HCT116 (cell line): ENCODE results near the gene DERL3. TPM values are rescaled to one million over a fixed set of nuclear protein-coding genes. Genes with fewer than 3 reads are reported as not detected.

Source experiments
- ATAC-seq: fragments of 200-7000 bp; cut with Tn5 transposase; 2 replicates; pipeline ENCODE4 v1.9.1; 2020; ENCODE audit warnings: mild to moderate bottlenecking, moderate library complexity
- BruUV-seq: library from RNA; stranded (reverse); fragments of 400-500 nt; replicated peaks from 2 replicates; lab custom pipeline; 2021; lab: Mats Ljungman, UMichigan
- CTCF ChIA-PET: fragments of 300-600 bp; sonication (Branson Sonifier 250); formaldehyde crosslinking; loops from one replicate; lab custom pipeline; 2021; ENCODE audit warnings: antibody characterized with exemption; lab: Charles Lee
- POLR2A ChIA-PET: fragments of 300-600, 350-600 bp; sonication (Branson Sonifier 250); formaldehyde crosslinking; loops from one replicate; lab custom pipeline; 2021; ENCODE audit warnings: antibody characterized with exemption; lab: Charles Lee
- RAD21 ChIA-PET, 2 experiments: fragments of 300-600 bp; sonication (Branson Sonifier 250); formaldehyde crosslinking; loops; one replicate each; lab custom pipeline; 2023; ENCODE audit warnings: low total read pairs in 2 of 2; ENCODE audit not compliant: uncharacterized antibody in 2 of 2, unreplicated experiment in 2 of 2, low non-redundant PET in 1 of 2; lab: Charles Lee
- DNase-seq: peaks from one replicate; pipeline ENCODE4 v3.0.0-alpha.2; 2010; ENCODE audit warnings: low read depth, low spot score
- H2AFZ ChIP-seq: fragments of 200-600 bp; shearing (Covaris generic), sonication (generic); 2 replicates; pipeline ENCODE4 v1.6.1; 2017; ENCODE audit warnings: low read depth, mixed run types, mixed read lengths, antibody characterized with exemption, low read length; ENCODE audit not compliant: poor library complexity, severe bottlenecking
- H3K27ac ChIP-seq: 2 replicates; pipeline ENCODE4 v1.5.1; 2012; ENCODE audit warnings: low read depth, low read length
- H3K27me3 ChIP-seq: fragments of 200-600 bp; sonication (generic); 2 replicates; pipeline ENCODE4 v1.6.1; 2016; ENCODE audit warnings: mixed run types, low read length, mixed read lengths; ENCODE audit not compliant: insufficient read depth
- H3K36me3 ChIP-seq, 2 experiments: fragments of 200-500 bp in 1 of 2; fragments of 200-600 bp in 1 of 2; sonication (Bioruptor generic) in 1 of 2; sonication (generic) in 1 of 2; 2 replicates each; pipeline versions ENCODE4 v1.5.1 to v1.6.1; 2014 to 2016; ENCODE audit warnings: low read length in 2 of 2, inconsistent platforms in 1 of 2, mixed read lengths in 1 of 2, mixed run types in 1 of 2; ENCODE audit not compliant: insufficient read depth in 2 of 2, control insufficient read depth in 1 of 2
- H3K4me1 ChIP-seq, 2 experiments: fragments of 200-600 bp in 1 of 2; sonication (generic) in 1 of 2; 2 replicates each; pipeline versions ENCODE4 v1.5.1 to v1.6.1; 2012 to 2017; ENCODE audit warnings: low read length in 2 of 2, inconsistent platforms in 1 of 2, mild to moderate bottlenecking in 1 of 2, mixed read lengths in 1 of 2, mixed run types in 1 of 2, moderate library complexity in 1 of 2; ENCODE audit not compliant: insufficient read depth in 2 of 2, control insufficient read depth in 1 of 2
- H3K4me2 ChIP-seq: fragments of 200-600 bp; sonication (generic); 2 replicates; pipeline ENCODE4 v1.6.1; 2017; ENCODE audit warnings: mixed run types, low read length, mixed read lengths
- H3K4me3 ChIP-seq, 2 experiments: fragments of 200-600 bp in 1 of 2; sonication (generic) in 1 of 2; replicated peaks in 1 of 2; 2 replicates each; pipeline ENCODE4 v1.5.1; 2011 to 2016; ENCODE audit warnings: low read length in 2 of 2, control low read depth in 1 of 2, low read depth in 1 of 2, mild to moderate bottlenecking in 1 of 2, mixed read lengths in 1 of 2, mixed run types in 1 of 2
- H3K79me2 ChIP-seq: fragments of 200-600 bp; sonication (generic); 2 replicates; pipeline ENCODE4 v1.6.1; 2017; ENCODE audit warnings: mild to moderate bottlenecking, mixed run types, low read length, moderate library complexity, mixed read lengths; ENCODE audit not compliant: insufficient read depth
- H3K9ac ChIP-seq: fragments of 200-600 bp; sonication (generic); 2 replicates; pipeline ENCODE4 v1.6.1; 2016; ENCODE audit warnings: low read length, mixed read lengths
- H3K9me2 ChIP-seq: fragments of 200-600 bp; sonication (generic), shearing (Covaris generic); 2 replicates; pipeline ENCODE4 v1.6.1; 2017; ENCODE audit warnings: mixed run types, mild to moderate bottlenecking, moderate library complexity; ENCODE audit not compliant: insufficient read depth
- H3K9me3 ChIP-seq, 2 experiments: fragments of 200-500 bp in 1 of 2; fragments of 200-600 bp in 1 of 2; sonication (Bioruptor generic) in 1 of 2; sonication (generic) in 1 of 2; 2 replicates each; pipeline ENCODE4 v1.6.1; 2014 to 2017; ENCODE audit warnings: low read length in 2 of 2, mixed read lengths in 2 of 2, inconsistent platforms in 1 of 2, low read depth in 1 of 2, mild to moderate bottlenecking in 1 of 2, mixed run types in 1 of 2, moderate library complexity in 1 of 2; ENCODE audit not compliant: control insufficient read depth in 1 of 2, insufficient read depth in 1 of 2
- H4K20me1 ChIP-seq: fragments of 200-600 bp; sonication (generic), shearing (Covaris generic); 2 replicates; pipeline ENCODE4 v1.6.1; 2017; ENCODE audit warnings: mixed run types, mild to moderate bottlenecking, moderate library complexity; ENCODE audit not compliant: insufficient read depth
- CBX3 ChIP-seq: IDR thresholded peaks from 2 replicates; pipeline ENCODE4 v1.6.1; 2012; ENCODE audit warnings: low read depth
- CEBPB ChIP-seq: IDR thresholded peaks from 2 replicates; pipeline ENCODE4 v1.6.1; 2012; ENCODE audit warnings: low read depth
- EGR1 ChIP-seq: IDR thresholded peaks from 2 replicates; pipeline ENCODE4 v1.6.1; 2012; ENCODE audit warnings: low read depth
- ELF1 ChIP-seq: IDR thresholded peaks from 2 replicates; pipeline ENCODE4 v1.6.1; 2012; ENCODE audit warnings: low read depth, borderline replicate concordance
- EZH2 ChIP-seq: fragments of 200-600 bp; sonication (generic); IDR thresholded peaks from 2 replicates; pipeline ENCODE4 v1.6.1; 2017; ENCODE audit warnings: antibody characterized with exemption, mixed run types
- EZH2phosphoT487 ChIP-seq: fragments of 200-600 bp; IDR thresholded peaks from 2 replicates; pipeline ENCODE4 v1.6.1; 2018; ENCODE audit warnings: antibody characterized with exemption, borderline replicate concordance
- FOSL1 ChIP-seq: IDR thresholded peaks from 2 replicates; pipeline ENCODE4 v1.6.1; 2012; ENCODE audit warnings: low read depth
- JUND ChIP-seq: IDR thresholded peaks from 2 replicates; pipeline ENCODE4 v1.6.1; 2012
- POLR2A ChIP-seq: IDR thresholded peaks from 2 replicates; pipeline ENCODE4 v1.7.0; 2011; ENCODE audit warnings: borderline replicate concordance; ENCODE audit not compliant: insufficient read depth, insufficient read length; ENCODE audit errors: extremely low read depth
- SIN3A ChIP-seq: IDR thresholded peaks from 2 replicates; pipeline ENCODE4 v1.6.1; 2012; ENCODE audit warnings: low read depth
- SP1 ChIP-seq: IDR thresholded peaks from 2 replicates; pipeline ENCODE4 v1.6.1; 2012; ENCODE audit warnings: low read depth
- YY1 ChIP-seq: IDR thresholded peaks from 2 replicates; pipeline ENCODE4 v1.6.1; 2011; ENCODE audit warnings: low read length, low read depth, moderate library complexity, mild to moderate bottlenecking; ENCODE audit not compliant: insufficient replicate concordance; ENCODE audit errors: extremely low read depth
- ZFX ChIP-seq: fragments of 450-650 bp; IDR thresholded peaks from 2 replicates; pipeline ENCODE4 v1.6.1; 2017
- intact Hi-C: fragments of 100-400 bp; cut with micrococcal nuclease; formaldehyde crosslinking; loops from 2 replicates; pipeline ENCODE4 v1.10.0; 2022
- total RNA-seq: library from RNA; stranded (reverse); gene quantifications from one replicate; pipeline ENCODE4 v1.2.1, GENCODE V29; 2021; ENCODE audit not compliant: unreplicated experiment
- TF ChIP-seq, protein P1 (sequence below): IDR thresholded peaks from 2 replicates; pipeline ENCODE4 v1.6.1; 2012
- TF ChIP-seq, protein P2 (sequence below): IDR thresholded peaks from 2 replicates; pipeline ENCODE4 v1.6.1; 2011; ENCODE audit warnings: mild to moderate bottlenecking, low read length, moderate library complexity; ENCODE audit not compliant: insufficient replicate concordance; ENCODE audit errors: extremely low read depth
- TF ChIP-seq, protein P3 (sequence below), 3 experiments: fragments of 200-600 bp in 1 of 3; sonication (generic) in 1 of 3; IDR thresholded peaks in 2 of 3; conservative IDR thresholded peaks in 1 of 3; 2 replicates each; pipeline ENCODE4 v1.5.1; 2012 to 2017; ENCODE audit warnings: low read depth in 2 of 3, low read length in 2 of 3, antibody characterized with exemption in 1 of 3, borderline replicate concordance in 1 of 3, control low read depth in 1 of 3, mild to moderate bottlenecking in 1 of 3, mixed read lengths in 1 of 3, mixed run types in 1 of 3, moderate library complexity in 1 of 3; ENCODE audit not compliant: insufficient read depth in 1 of 3
- TF ChIP-seq, protein P4 (sequence below): IDR thresholded peaks from 2 replicates; pipeline ENCODE4 v1.6.1; 2012

DERL3 gene
- total RNA-seq, 1 experiment from 2014 or later, result not detected

DNA sequence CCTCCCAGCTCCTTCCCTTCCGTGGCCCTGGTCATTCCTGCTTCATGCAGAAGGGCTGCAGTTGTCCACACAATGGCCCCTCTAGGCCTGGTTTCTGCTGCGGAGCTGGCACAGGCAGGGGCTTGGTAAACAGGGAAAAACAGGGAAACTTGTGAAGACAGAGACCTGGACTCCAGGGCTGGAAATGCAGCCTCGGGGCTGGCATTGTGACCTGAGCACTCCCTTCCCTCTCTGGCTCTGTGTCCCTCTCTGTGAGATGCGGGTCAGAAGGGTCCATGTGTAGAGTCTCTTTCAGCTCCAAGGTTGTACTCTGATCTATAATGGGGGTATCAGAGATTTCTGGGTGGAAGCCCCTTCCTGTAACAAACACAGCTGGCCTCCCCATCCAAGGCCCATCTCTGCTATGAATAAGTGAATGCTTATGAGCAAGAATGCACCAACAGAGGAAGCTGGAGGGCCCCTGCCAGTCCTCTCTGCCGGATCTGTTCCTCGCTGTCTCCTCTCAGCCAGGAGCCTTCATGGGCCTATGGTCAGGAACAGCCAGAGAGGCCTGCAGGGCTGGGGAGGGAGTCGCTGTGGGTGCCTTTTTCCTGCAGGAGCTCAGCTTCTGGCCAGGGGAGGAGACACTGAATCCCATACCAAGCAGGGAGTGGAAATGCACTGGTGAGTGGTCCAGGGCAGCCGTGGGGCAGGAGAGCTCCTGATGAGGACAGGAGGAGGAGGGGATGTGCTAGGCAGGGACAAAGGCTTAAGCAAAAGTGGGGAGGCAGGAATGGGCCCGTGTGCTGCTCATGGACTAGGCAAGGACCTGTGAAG, 6.7 kb upstream of the DERL3 start:
- no peak overlapping the region for H3K4me2 ChIP-seq
- H3K79me2 ChIP-seq, result no peaks in the 10 kb centered on the region
- no peaks in the 10 kb centered on the region for H3K9me3 ChIP-seq
- intact Hi-C loops, result loop anchor here (5.0 to 10.0 kb wide), 3 partner anchors 78 to 531 kb away; partner anchors contain the start of gene CHCHD10
- RAD21 ChIA-PET, result no interaction called here
- H3K4me3 ChIP-seq, result no peak overlapping the region
- no peaks in the 10 kb centered on the region for H4K20me1 ChIP-seq
- no peak for DNase-seq
- TF ChIP-seq ELF1 (no peak), EZH2 (no peak), EZH2phosphoT487 (no peak), SIN3A (no peak), ZFX (no peak), FOSL1 (no peak), CBX3 (no peak), JUND (no peak), CEBPB (no peak), SP1 (no peak), YY1 (no peak), EGR1 (no peak), POLR2A (no peak)
- TF ChIP-seq, protein P1, sequence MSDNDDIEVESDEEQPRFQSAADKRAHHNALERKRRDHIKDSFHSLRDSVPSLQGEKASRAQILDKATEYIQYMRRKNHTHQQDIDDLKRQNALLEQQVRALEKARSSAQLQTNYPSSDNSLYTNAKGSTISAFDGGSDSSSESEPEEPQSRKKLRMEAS, result no peak
- TF ChIP-seq, protein P2, sequence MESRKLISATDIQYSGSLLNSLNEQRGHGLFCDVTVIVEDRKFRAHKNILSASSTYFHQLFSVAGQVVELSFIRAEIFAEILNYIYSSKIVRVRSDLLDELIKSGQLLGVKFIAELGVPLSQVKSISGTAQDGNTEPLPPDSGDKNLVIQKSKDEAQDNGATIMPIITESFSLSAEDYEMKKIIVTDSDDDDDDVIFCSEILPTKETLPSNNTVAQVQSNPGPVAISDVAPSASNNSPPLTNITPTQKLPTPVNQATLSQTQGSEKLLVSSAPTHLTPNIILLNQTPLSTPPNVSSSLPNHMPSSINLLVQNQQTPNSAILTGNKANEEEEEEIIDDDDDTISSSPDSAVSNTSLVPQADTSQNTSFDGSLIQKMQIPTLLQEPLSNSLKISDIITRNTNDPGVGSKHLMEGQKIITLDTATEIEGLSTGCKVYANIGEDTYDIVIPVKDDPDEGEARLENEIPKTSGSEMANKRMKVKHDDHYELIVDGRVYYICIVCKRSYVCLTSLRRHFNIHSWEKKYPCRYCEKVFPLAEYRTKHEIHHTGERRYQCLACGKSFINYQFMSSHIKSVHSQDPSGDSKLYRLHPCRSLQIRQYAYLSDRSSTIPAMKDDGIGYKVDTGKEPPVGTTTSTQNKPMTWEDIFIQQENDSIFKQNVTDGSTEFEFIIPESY, result no peak
- TF ChIP-seq, protein P3, sequence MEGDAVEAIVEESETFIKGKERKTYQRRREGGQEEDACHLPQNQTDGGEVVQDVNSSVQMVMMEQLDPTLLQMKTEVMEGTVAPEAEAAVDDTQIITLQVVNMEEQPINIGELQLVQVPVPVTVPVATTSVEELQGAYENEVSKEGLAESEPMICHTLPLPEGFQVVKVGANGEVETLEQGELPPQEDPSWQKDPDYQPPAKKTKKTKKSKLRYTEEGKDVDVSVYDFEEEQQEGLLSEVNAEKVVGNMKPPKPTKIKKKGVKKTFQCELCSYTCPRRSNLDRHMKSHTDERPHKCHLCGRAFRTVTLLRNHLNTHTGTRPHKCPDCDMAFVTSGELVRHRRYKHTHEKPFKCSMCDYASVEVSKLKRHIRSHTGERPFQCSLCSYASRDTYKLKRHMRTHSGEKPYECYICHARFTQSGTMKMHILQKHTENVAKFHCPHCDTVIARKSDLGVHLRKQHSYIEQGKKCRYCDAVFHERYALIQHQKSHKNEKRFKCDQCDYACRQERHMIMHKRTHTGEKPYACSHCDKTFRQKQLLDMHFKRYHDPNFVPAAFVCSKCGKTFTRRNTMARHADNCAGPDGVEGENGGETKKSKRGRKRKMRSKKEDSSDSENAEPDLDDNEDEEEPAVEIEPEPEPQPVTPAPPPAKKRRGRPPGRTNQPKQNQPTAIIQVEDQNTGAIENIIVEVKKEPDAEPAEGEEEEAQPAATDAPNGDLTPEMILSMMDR (IDR thresholded peaks at IDR 0.05 in 2 of 3, conservative IDR thresholded peaks at IDR 0.05 in 1 of 3; ENCODE audit: borderline replicate concordance in 1 of 3, insufficient read depth in 1 of 3, low read depth in 2 of 3, low read length in 2 of 3), result no peak
- TF ChIP-seq, protein P4, sequence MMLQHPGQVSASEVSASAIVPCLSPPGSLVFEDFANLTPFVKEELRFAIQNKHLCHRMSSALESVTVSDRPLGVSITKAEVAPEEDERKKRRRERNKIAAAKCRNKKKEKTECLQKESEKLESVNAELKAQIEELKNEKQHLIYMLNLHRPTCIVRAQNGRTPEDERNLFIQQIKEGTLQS, result no peak
- no peak overlapping the region for H3K27ac ChIP-seq
- no peaks in the 10 kb centered on the region for H3K27me3 ChIP-seq
- H3K9me2 ChIP-seq, result no peaks in the 10 kb centered on the region
- no peak overlapping the region for H2AFZ ChIP-seq
- H3K36me3 ChIP-seq, result no peaks in the 10 kb centered on the region
- no peak overlapping the region for H3K9ac ChIP-seq
- POLR2A ChIA-PET, result no interaction called here
- no peak for ATAC-seq
- peaks cover 2 to 12% of the 10 kb centered on the region in 2 experiments; a peak in 2 of 4 replicates for H3K4me1 ChIP-seq
- BruUV-seq, result no TSS peak
- CTCF ChIA-PET, result interaction anchor here (0.9 kb wide), 1 partner anchor 77 kb away, joined by 3 read pairs; no protein-coding TSS in a partner anchor
